ENCODE results near the gene SEMA6B. TPM values are rescaled to one million over a fixed set of nuclear protein-coding genes. Genes with fewer than 3 reads are reported as not detected.

The SEMA6B gene
- total RNA-seq, 1 donor from 2014 or later: 107 TPM

GRCh38 chr19:4494691-4495064 lies 64.8 kb downstream of the SEMA6B start:
- DNase-seq (ENCODE audit: low read depth, low spot score): no peak

- DNase-seq (ENCODE audit: low read depth, low spot score): no peak
Observed at GRCh38 chr19:4493929-4494690, 65.4 kb downstream of the SEMA6B start.

DNA sequence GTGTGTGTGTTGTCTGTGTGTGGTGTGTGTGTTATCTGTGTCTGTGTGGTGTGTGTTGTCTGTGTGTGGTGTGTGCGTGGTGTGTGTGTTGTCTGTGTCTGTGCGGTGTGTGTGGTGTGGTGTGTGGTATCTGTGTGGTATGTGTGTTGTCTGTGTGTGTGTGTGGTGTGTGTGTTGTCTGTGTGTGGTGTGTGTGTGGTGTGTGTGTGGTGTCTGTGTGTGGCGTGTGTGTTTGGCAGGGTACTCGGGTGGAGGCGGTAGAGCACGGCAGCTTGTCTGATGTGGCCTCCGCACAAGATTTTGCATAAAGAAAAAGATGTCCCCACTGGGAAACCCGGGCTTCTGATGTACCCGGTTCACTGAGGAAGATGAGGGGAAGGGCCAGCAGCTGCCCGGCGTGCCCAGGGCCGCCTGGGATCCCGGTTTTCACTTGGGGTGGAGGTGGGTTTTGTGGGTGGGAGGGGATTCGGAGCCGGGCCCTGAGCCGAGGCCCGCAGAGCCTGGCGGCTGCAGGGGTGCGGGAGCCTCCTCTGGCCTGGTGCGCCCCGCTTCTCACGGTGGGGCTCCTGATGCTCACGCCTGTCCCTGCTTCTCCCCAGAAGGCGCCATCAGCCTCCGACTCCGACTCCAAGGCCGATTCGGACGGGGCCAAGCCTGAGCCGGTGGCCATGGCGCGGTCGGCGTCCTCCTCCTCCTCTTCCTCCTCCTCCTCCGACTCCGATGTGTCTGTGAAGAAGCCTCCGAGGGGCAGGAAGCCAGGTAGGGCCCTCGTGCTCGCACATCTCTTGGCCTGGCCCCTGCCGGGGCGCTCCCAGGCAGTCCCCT lies 66.2 kb downstream of the SEMA6B start:
- no peak for DNase-seq (ENCODE audit: low read depth, low spot score)

Other genes starting within 250 kb of the SEMA6B start
- gene STAP2, start 220.9 kb downstream of the SEMA6B start, total RNA-seq: 8.1 and 10.3 TPM in 2 replicates
- gene MPND, start 216.1 kb downstream of the SEMA6B start, total RNA-seq: 9.6 and 10.7 TPM in 2 replicates
- gene SH3GL1, start 159.1 kb downstream of the SEMA6B start, total RNA-seq: 46.9 and 48.3 TPM in 2 replicates
- gene CHAF1A, start 157.0 kb downstream of the SEMA6B start, total RNA-seq: 23.1 and 29.8 TPM in 2 replicates
- gene UBXN6, start 101.9 kb downstream of the SEMA6B start, total RNA-seq: 82.9 and 114 TPM in 2 replicates
- 65.0 and 66.3 TPM in 2 replicates for gene HDGFL2, start 87.4 kb downstream of the SEMA6B start, total RNA-seq
- gene PLIN4, start 41.2 kb downstream of the SEMA6B start, total RNA-seq: under 0.01 TPM in 1 of 2 replicates, not detected in the other
- gene PLIN5, start 24.5 kb downstream of the SEMA6B start, total RNA-seq: 0.20 and 0.32 TPM in 2 replicates
- gene LRG1, start 19.6 kb downstream of the SEMA6B start, total RNA-seq: 0.13 and 0.32 TPM in 2 replicates
- 30.5 and 40.3 TPM in 2 replicates for gene TNFAIP8L1, start 79.8 kb upstream of the SEMA6B start, total RNA-seq
- gene MYDGF, start 110.7 kb upstream of the SEMA6B start, total RNA-seq: 242 and 256 TPM in 2 replicates
- gene DPP9, start 164.2 kb upstream of the SEMA6B start, total RNA-seq: 24.5 and 48.0 TPM in 2 replicates
- gene FEM1A, start 232.1 kb upstream of the SEMA6B start, total RNA-seq: 19.2 and 22.0 TPM in 2 replicates